HS-27A (cell line): Measurements from ENCODE around the gene LY6G5C.

Experiments used
- DNase-seq: peaks from one replicate; pipeline ENCODE4 v3.0.0-alpha.2; 2012; ENCODE audit warnings: low read depth, missing footprints

The LY6G5C gene, protein sequence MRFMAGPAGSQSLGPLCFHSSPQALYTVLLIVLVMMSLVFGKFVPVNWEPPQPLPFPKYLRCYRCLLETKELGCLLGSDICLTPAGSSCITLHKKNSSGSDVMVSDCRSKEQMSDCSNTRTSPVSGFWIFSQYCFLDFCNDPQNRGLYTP

DNA sequence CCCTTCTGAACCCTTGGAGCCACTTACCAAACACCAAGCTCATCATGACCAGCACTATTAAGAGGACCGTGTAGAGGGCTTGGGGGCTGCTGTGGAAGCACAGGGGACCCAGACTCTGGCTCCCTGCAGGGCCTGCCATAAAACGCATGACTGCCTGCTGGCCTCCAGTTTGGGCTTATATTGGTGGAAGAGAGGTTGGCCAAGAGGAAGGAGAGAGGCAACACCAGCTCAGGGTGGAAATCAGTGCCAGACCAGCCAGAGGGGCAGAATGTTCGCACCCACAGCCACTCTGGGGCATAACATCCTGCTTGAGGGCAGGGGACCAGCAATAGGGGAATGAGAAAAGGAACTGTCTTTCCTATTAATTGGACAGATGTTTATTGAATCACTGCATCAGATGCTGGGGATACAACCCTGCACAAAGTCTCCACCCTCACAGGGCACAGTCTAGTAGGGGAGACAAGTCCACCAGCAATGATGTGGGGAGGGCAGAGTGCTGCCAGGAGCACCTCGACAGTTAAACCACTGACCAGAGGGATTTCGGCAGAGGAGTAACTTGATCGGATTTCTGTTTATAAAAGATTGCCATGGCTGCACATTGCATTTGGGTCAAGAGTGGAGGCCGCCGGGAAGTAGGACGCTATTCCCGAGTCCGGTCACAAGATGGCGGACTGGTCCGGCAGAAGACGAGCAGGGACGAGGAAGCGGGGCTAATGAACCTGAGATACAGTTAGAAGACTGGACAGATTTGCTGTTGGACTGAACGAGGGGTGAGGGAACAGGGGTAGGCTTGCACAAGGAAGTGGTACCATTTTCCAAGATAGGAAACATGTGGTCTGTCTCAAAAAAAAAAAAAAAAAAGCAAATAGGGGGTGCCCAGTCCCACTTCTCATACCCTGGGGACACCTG, at the start of gene LY6G5C:
Gene LY6G5C (minus strand): TSS at position 842 of the 909 bp plus-strand sequence. CDS start 694 bp downstream, at position 148.
- DNase-seq: peak; percentile 69

DNA sequence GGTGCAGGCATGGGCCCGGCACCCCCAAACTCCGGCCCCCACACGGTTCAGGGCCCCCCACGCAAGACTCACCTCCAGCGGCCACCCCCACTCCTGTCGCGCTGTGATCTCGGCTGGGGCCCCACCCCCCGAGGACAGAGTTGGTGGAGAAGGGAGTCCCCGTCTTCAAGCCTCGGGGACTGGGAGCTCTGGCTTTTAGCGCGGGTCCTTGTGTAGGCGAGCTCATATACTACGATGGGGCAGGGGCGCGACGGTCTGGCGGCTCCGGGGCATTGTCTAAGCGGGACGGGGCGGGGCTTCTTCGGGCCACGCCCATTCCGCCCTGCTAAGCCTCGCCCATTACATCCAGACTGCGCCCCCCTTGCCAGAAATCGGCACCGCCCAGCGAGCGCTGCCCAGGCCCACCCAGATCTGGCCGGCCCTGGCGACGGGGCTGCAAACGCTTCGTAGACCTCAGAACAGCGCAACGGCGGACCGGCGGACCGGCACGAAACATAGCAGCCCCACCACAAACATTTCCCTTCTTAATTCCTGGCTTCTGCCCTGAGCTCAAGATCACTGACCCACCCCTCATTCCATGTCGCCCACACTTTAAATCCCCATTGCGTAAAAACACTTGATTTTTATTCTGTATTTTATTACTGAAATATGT, 49.2 kb upstream of the LY6G5C start:
- no peak for DNase-seq

DNA sequence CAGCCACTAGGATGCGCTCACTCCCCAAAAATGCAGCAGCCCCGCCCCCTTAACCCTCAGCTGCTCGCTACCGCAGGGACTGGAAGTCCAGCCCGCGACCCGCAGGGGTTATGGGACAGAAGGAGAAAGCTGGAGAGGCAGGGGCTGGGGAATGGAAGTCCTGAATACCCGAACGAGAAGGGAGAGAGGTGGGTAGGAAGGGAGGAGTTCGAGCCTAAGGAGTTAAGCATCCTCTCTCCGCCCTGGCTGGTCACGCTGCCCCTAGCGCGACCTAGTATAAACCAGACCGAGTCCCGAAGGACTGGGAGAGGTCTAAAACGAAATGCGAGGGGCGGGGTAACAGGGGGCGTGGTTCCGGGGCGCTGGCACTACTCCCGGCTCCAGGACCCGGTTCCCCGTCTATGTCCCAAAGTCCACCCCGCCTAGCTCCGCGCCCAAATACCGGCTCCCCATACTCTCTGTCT, 48.7 kb upstream of the LY6G5C start:
- DNase-seq: peak; percentile 88

GRCh38 chr6:31728767-31729514, 48.1 kb upstream of the LY6G5C start, which contains the start of gene DDAH2:
Gene DDAH2, minus strand, starts transcription at chr6:31729299. Its CDS starts 138 bp downstream, at chr6:31729161.
- DNase-seq: no peak

- DNase-seq: no peak
Observed at GRCh38 chr6:31727717-31728671, 47.1 kb upstream of the LY6G5C start.

GRCh38 chr6:31727034-31727716, 46.3 kb upstream of the LY6G5C start:
- no peak for DNase-seq

GRCh38 chr6:31725502-31726350, 44.9 kb upstream of the LY6G5C start:
- no peak for DNase-seq

DNA sequence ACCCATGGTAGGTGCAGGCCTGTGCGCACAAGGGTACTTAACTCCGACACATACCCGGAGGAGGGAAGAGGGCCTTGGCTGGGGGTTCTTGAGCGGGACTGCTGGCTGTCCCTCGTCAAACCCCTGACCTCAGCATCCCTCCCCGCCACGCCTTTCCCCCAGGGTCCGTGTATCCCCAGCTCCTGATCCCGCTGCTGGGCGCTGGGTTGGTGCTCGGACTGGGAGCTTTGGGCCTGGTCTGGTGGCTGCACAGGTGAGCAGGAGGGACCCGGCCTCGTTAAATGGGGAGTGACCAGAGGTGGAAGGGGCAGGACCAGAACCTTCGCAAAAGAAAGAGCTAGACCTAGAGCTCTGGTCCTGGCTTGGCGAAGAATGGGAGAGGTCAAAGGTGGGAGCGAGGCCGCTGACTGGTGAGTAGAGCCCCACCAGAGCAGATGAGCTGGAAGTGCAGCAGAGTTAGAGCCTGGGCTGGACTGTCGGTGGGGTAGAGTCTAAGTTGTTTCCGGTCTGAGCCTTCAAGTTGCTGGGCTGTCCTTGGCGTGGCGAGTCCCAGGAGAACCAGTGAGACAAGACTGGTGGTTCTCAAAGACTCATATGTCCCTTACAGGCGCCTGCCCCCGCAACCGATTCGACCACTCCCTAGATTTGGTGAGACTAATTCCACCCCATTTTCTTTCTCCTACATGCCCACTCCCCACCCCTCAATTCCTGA, 43.3 kb upstream of the LY6G5C start:
- DNase-seq: no peak

GRCh38 chr6:31723245-31723979, 42.5 kb upstream of the LY6G5C start, which contains the start of gene MPIG6B:
Gene MPIG6B, plus strand, starts transcription at chr6:31723373. Its CDS starts 11 bp downstream, at chr6:31723384.
- no peak for DNase-seq

DNA sequence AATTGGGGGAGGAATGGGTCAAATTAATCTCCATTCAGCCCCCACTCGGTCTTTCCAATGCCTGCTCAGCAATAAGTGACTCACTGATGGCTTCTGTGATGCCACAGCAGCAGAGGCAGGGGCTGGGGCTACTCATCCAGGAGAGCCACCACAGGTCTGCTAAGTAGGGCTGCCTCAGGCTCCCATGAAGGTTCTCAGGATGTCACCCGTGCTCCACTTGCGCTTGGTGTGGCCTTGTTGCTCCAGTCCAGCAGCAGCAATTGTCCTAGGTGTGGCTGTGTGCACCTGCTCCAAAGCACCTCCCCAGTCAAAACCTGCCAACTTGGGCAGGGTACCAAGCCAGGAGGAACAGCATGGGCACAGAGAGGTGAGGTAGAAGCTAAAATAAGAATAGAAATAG, 41.3 kb upstream of the LY6G5C start:
- no peak for DNase-seq

DNA sequence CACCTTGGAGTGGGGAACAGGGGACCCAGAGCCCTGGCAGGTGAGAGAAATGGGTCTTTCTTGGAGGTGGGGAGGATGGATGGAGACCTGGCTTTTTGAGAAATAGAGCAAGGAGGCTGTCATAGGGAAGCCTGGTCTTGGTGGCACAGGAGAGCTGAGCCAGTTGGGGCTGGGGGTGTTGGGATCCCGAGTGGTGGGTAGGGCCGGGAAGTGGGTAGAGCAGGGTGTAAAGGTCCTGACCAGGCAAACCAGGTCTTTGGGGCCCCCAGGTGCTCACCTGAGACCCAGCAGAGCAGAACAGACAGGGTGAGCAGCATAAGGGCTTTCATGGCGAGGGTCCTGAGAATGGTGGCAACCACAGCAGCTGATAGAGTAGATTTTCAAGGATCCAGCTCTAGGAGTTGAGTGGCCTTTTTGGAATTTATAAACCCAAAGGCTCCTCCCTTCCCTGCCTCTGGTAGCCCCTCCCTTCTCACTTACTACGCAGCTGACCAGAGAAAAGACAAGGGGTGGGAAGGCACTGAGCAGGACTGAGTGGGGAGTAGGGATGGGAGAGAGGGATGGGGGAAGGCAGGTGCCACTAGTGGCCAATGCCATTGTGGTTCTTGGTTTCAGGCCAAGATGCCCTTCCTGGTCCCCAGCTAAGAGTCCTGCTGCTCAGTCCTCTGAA, 40.6 kb upstream of the LY6G5C start, which contains the start of gene LY6G6C:
Gene LY6G6C (minus strand): TSS at position 396 of the 670 bp plus-strand sequence. CDS start 67 bp downstream, at position 329.
- no peak for DNase-seq

GRCh38 chr6:31720196-31720770, 39.4 kb upstream of the LY6G5C start:
- no peak for DNase-seq

- DNase-seq: no peak
Observed at GRCh38 chr6:31719001-31719400, 38.1 kb upstream of the LY6G5C start.

GRCh38 chr6:31718265-31718664, 37.4 kb upstream of the LY6G5C start:
- DNase-seq: no peak

GRCh38 chr6:31717499-31718222, 36.8 kb upstream of the LY6G5C start:
- DNase-seq: no peak
